SK-N-SH treated with all-trans-retinoic acid at 6 μM for 48 hours (cell line): Measurements from ENCODE around the gene MYCT1.

Experiments used
- ARNTL ChIP-seq: fragments of 450-650 bp; formaldehyde crosslinking; IDR thresholded peaks from 2 replicates; pipeline ENCODE4 v1.5.0; 2020; ENCODE audit warnings: low read depth, mild to moderate bottlenecking, moderate library complexity, borderline replicate concordance
- BACH2 ChIP-seq: fragments of 250-450 bp; sonication (Bioruptor Pico); IDR thresholded peaks from 2 replicates; pipeline ENCODE4 v1.9.0; 2021; ENCODE audit warnings: mild to moderate bottlenecking, borderline replicate concordance
- ESRRG ChIP-seq: fragments of 250-450 bp; sonication (Bioruptor Pico); IDR thresholded peaks from 2 replicates; pipeline ENCODE4 v1.6.1; 2021; ENCODE audit warnings: mild to moderate bottlenecking
- GLIS3 ChIP-seq: fragments of 250-450 bp; sonication (Bioruptor Pico); IDR thresholded peaks from 2 replicates; pipeline ENCODE4 v1.5.0; 2020; ENCODE audit warnings: mild to moderate bottlenecking, moderate library complexity
- ISL1 ChIP-seq: fragments of 250-450 bp; sonication (Bioruptor Pico); IDR thresholded peaks from 2 replicates; pipeline ENCODE4 v2.1.2; 2022; ENCODE audit warnings: mild to moderate bottlenecking, moderate library complexity
- PPARA ChIP-seq: fragments of 250-450 bp; sonication (Bioruptor Pico); IDR thresholded peaks from 2 replicates; pipeline ENCODE4 v1.5.0; 2020; ENCODE audit warnings: mild to moderate bottlenecking, borderline replicate concordance
- RARB ChIP-seq: fragments of 250-450 bp; sonication (Bioruptor Pico); IDR thresholded peaks from 2 replicates; pipeline ENCODE4 v1.8.0; 2021; ENCODE audit warnings: mild to moderate bottlenecking, moderate library complexity
- ZFP30 ChIP-seq: fragments of 450-650 bp; formaldehyde crosslinking; IDR thresholded peaks from 2 replicates; pipeline ENCODE4 v1.5.0; 2022; ENCODE audit warnings: mild to moderate bottlenecking, moderate library complexity
- ZNF70 ChIP-seq: fragments of 450-650 bp; formaldehyde crosslinking; IDR thresholded peaks from 2 replicates; pipeline ENCODE4 v1.5.0; 2020; ENCODE audit warnings: mild to moderate bottlenecking, moderate library complexity
- TF ChIP-seq, protein P1 (sequence below): fragments of 250-450 bp; sonication (Bioruptor Pico); IDR thresholded peaks from 2 replicates; pipeline ENCODE4 v1.8.0; 2021; ENCODE audit warnings: low read depth, mild to moderate bottlenecking, moderate library complexity, borderline replicate concordance
- TF ChIP-seq, protein P2 (sequence below): fragments of 250-450 bp; sonication (Bioruptor Pico); IDR thresholded peaks from 2 replicates; pipeline ENCODE4 v1.8.0; 2020; ENCODE audit warnings: mild to moderate bottlenecking, moderate library complexity, borderline replicate concordance
- TF ChIP-seq, protein P3 (sequence below): fragments of 250-450 bp; sonication (Bioruptor Pico); IDR thresholded peaks from 2 replicates; pipeline ENCODE4 v1.5.1; 2021; ENCODE audit warnings: mild to moderate bottlenecking, moderate library complexity

DNA sequence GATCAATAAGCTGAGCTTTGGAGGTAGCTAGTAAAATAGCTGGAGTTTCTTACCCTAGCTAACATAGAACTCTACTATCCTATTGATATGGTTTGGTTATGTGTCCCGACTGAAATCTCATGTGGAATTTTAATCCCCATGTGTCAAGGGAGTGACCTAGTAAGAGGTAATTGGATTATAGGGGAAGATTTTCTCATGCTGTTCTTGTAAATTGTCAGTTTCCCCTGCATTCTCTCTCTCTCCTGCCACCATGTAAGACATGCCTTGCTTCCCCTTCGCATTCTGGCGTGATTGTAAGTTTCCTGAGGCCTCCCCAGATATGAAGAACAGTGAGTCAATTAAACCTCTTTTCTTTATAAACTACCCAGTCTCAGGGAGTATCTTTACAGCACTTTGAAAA lies 35.9 kb upstream of the MYCT1 start:
- TF ChIP-seq, protein P1, sequence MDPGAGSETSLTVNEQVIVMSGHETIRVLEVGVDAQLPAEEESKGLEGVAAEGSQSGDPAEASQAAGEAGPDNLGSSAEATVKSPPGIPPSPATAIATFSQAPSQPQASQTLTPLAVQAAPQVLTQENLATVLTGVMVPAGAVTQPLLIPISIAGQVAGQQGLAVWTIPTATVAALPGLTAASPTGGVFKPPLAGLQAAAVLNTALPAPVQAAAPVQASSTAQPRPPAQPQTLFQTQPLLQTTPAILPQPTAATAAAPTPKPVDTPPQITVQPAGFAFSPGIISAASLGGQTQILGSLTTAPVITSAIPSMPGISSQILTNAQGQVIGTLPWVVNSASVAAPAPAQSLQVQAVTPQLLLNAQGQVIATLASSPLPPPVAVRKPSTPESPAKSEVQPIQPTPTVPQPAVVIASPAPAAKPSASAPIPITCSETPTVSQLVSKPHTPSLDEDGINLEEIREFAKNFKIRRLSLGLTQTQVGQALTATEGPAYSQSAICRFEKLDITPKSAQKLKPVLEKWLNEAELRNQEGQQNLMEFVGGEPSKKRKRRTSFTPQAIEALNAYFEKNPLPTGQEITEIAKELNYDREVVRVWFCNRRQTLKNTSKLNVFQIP (CRISPR knock-in tag): no peak
- TF ChIP-seq ZNF70 (CRISPR knock-in tag) (no peak), RARB (CRISPR knock-in tag) (no peak), ESRRG (CRISPR knock-in tag) (no peak), ISL1 (CRISPR knock-in tag) (no peak), ZFP30 (CRISPR knock-in tag) (no peak), ARNTL (CRISPR knock-in tag) (no peak), GLIS3 (CRISPR knock-in tag) (no peak), PPARA (CRISPR knock-in tag) (no peak), BACH2 (CRISPR knock-in tag) (no peak)
- TF ChIP-seq, protein P2, sequence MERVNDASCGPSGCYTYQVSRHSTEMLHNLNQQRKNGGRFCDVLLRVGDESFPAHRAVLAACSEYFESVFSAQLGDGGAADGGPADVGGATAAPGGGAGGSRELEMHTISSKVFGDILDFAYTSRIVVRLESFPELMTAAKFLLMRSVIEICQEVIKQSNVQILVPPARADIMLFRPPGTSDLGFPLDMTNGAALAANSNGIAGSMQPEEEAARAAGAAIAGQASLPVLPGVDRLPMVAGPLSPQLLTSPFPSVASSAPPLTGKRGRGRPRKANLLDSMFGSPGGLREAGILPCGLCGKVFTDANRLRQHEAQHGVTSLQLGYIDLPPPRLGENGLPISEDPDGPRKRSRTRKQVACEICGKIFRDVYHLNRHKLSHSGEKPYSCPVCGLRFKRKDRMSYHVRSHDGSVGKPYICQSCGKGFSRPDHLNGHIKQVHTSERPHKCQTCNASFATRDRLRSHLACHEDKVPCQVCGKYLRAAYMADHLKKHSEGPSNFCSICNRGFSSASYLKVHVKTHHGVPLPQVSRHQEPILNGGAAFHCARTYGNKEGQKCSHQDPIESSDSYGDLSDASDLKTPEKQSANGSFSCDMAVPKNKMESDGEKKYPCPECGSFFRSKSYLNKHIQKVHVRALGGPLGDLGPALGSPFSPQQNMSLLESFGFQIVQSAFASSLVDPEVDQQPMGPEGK (CRISPR knock-in tag): no peak
- TF ChIP-seq, protein P3, sequence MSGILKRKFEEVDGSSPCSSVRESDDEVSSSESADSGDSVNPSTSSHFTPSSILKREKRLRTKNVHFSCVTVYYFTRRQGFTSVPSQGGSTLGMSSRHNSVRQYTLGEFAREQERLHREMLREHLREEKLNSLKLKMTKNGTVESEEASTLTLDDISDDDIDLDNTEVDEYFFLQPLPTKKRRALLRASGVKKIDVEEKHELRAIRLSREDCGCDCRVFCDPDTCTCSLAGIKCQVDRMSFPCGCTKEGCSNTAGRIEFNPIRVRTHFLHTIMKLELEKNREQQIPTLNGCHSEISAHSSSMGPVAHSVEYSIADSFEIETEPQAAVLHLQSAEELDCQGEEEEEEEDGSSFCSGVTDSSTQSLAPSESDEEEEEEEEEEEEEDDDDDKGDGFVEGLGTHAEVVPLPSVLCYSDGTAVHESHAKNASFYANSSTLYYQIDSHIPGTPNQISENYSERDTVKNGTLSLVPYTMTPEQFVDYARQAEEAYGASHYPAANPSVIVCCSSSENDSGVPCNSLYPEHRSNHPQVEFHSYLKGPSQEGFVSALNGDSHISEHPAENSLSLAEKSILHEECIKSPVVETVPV (CRISPR knock-in tag): no peak
